Stimulated activated CD4-positive, alpha-beta T cell treated with anti-CD3 and anti-CD28 coated beads, Interleukin-12 subunit alpha, Interleukin-12 subunit beta, amount 100 ng/mL, for 24 hours (primary cell): ENCODE data around the gene DMAC2L.
"Not testable (repeated sequence)": the region's sequence is repeated elsewhere in the genome, so short reads cannot be mapped to it uniquely, and the experiment has no call there.

ENCODE experiments used
- DNase-seq, 2 experiments: peaks; one replicate each; pipeline ENCODE4 v3.0.0-alpha.2; 2020; ENCODE audit warnings: low read depth in 2 of 2

Gene DMAC2L

DNA sequence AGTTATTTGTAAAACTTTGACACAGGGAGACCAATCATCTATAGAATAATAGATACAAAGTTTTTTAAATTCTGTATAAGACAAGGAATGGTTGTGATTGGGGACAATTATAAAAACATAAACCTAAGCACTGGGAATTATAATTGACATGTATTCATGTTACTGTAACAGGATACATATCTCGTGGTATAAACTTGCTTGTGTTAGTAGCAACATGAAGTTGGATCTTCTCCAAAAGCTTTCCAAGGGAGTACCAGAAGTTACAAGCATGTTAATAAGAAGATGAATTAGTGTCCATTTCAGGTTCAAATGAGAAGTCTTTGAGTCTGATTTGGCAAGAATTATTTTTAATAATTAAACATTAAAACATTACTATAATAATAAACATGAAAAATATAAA, 42.4 kb downstream of the DMAC2L start:
- no peak for DNase-seq

DNA sequence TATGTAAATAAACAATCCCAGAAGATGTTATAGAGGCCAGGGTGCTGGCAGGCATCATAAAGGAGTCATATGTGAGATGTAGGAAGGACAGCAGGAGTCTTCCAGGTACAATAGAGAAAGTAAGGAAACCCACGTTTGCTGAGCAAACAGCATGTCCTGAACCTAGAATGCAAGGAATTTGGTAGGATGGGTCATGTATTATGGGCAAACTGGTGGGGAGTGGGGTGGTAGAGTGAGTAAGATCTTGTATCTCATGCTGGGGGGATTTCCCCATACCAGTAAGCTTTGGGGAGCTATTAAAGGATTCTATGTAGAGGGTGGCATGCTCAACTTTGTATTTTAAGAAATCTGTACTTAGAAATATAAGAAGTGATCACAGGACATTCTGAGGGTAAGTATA, 43.6 kb downstream of the DMAC2L start:
- no peak for DNase-seq

DNA sequence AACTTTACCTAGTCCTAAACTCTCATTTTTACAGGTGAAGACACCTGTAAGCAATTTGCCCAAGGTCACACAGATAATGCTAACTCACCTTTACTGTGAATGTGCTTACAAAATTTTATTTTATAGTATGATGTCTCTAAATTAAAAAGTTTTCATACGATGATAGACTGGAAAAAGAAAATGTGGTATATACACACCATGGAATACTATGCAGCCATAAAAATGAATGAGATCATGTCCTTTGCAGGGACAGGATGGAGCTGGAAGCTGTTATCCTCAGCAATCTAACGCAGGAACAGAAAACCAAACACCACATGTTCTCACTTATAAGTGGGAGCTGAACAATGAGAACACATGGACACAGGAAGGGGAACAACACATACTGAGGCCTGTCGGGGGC, 44.2 kb downstream of the DMAC2L start:
- DNase-seq: not testable (repeated sequence)

DNA sequence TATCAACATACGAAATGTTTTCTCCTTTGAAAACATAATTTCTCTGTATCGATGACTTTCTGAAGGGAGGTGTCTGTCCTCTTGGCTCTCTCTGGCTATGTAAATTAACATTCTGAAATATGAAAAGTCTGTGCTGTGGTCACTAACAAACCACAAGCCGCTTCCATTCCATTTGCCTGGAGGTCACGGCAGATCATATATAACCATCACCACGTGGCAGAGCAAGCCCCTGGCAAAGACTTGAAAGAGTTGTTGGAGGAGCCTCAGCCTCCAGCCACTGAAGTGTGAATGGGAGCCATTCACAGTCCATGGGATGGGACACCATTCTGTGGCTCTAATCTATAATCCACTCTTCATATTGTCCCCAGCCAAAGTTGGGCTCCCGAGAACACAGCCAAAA, 45.0 kb downstream of the DMAC2L start:
- DNase-seq: no peak

DNA sequence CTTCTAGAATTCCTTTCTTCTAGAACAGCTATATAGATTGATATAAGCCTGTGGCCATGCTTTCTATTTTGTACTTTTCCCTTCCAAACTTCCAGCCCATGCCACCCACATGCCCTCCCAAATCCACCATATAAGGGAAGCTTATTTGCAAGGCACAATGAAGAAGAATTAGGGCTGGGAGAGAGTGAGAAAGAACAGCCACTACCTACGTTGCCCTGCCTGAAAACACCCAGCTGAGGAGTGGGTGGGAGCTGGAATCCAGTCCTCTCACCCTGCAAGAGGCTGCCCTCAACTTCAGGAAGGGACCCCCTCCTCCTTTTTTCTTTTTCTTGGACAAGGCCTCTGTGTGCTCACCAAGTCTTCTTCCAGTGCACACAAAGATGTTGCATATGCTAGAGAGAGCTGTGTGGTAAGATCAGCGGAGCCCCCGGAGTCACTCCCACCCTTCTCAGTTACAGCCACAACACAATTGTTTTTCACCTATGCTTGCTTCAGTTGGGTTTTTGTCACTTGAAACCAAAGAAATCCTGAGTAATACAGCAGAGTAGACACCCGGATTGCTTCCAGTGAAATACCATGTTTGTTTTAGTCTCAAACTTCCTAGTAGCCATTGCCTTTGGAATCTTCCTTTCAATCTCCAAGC, 45.8 kb downstream of the DMAC2L start:
- no peak for DNase-seq

DNA sequence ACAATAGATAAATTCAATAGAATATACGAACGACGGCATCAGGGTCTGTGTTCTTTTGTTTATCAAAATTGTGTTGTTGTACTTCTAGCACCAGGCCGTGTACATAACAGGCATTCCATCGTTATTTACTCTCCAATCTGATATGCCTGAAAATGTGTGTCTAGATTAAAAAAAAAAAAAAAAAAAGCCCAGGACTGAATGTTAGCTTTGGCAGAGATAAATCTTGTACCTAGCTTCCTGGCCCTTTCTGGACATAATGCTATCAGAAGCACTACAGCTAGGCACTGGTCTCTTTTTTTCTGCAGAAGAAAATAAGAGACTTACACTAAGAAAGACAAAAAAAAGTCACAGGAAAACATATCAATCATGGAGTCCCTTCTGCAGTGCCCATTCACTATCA, 47.5 kb downstream of the DMAC2L start:
- DNase-seq: no peak

DNA sequence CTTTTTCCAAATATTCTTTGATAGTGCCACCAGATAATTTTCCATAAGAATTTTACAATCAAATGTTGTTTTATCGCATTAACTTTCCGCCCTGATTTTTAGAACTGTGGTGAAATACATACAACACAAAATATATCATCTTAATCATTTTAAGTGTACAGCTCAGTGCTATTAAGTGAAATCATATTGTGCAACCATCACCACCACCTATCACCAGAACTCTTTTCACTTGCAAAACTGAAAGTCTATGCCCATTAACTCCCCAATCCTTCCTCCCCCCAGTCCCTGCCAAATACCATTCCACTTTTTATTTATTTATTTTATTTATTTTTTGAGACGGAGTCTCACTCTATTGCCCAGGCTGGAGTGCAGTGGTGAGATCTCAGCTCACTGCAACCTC, 48.0 kb downstream of the DMAC2L start:
- DNase-seq: no peak

DNA sequence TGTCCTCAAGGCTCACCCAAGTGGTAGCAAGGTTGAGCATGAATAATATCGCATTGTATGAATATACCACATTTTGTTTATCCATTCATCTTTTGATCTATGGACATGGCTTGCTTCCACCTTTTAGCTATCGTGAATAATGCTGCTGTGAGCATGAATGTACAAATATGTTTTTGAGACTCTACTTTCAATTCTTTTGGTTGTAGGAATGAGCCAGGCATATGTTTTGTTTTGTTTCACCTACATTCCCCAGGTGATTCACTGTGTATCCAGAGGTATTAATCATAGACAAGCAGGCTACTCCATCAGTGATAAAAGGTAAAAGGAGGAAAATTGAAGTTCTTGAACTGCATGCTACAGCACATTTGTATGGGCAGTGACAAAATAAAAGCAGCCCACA, 48.7 kb downstream of the DMAC2L start:
- DNase-seq: no peak

DNA sequence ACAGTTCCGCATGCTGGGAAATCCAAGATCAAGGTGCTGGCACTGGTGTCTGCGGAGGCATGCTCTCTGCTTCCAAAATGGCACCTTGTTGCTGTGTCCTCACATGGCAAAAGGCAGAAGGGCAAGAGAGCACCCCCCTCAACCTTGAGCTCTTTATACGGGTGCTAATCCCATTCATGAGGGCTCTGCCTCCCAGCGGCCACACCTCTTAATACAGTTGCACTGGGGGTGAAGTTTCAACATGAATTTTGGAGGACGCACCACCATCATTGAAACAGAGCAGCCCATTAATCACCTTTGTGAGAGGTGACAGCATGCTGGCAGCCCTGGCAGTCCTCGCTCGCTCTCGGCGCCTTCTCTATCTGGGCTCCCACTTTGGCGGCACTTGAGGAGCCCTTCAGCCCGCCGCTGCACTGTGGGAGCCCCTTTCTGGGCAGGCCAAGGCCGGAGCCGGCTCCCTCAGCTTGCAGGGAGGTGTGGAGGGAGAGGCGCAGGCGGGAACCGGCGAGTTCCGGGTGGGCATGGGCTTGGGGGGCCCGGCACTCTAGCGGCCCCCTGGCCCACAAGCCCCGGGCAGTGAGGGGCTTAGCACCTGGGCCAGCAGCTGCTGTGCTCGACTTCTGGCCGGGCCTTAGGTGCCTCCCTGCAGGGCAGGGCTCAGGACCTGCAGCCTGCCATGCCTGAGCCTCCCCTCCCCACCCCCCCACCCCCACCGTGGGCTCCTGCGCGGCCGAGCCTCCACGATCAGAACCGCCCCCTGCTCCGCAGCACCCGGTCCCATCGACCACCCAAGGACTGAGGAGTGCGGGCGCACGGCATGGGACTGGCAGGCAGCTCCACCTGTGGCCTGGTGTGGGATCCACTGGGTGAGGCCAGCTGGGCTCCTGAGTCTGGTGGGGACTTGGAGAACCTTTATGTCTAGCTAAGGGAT, 49.6 kb downstream of the DMAC2L start:
- not testable (repeated sequence) for DNase-seq

DNA sequence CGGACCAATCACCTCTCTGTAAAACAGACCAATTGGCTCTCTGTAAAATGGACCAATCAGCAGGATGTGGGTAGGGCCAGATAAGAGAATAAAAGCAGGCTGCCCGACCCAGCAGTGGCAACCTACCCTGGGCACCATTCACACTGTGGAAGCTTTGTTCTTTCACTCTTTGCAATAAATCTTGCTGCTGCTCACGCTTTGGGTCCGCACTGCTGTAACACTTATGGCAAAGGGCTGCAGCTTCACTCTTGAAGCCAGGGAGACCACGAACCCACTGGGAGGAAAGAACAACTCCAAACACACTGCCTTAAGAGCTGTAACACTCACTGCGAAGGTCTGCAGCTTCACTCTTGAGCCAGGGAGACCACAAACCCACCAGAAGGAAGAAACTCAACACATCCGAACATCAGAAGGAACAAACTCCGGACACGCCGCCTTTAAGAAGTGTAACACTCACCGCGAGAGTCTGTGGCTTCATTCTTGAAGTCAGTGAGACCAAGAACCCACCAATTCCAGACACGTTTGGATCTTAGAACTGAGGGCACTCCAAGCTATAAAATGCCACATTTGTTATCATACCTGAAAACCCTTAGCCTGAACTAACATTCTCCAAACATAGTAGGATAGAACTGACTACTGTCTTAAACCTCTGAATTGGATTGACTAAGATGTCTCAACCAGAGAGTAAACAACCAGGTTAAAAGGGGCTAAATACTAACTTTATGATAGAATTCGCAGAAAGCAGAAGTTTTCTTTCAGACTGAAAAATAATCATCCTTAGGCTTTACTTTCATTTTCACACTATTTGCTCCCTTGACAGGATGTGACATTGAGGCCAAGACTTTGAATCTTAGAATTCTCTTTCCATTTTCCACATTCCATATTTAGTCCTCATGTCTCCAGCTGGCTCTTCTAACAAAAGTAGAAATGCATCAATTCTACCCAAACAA, 50.9 kb downstream of the DMAC2L start:
- no peak for DNase-seq

DNA sequence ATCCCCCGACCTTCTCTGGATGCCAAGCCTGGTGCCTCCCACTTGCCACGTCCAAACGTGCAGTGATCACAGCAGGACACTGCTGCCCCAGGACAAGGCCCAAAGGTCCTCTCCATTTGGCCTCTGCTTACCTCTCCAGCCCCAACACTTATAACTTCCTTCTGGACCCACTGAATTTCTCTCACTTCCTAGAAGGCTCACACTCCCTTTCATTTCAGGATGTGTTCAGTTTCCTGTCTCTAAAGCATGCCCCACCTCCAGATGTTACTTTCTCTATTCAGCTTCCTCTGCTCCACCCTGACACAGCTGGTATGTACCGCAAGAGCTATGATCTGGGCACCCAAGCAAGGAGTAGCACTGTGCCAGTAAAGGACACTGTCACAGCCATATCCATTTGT, 51.6 kb downstream of the DMAC2L start:
- DNase-seq: peak in 1 of 2 experiments; percentile 25

DNA sequence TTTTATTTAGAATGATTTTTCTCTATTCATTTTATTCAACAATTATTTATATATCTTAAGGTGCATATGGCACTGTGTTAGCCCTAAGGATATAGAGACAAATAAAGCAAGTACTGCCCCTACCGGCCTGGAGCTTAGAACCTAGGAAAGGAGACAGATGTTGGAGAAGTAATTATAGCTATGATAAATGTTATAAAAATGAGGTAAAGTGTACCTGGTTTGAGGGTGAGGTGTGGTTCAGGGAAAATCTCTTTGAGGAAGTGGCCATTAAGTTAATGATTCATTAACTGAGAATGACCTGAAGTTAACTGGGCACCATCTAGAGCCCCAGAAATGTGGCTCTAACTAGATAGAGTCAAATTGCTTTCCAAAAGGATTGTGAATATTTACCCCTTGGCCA, 52.7 kb downstream of the DMAC2L start:
- no peak for DNase-seq

DNA sequence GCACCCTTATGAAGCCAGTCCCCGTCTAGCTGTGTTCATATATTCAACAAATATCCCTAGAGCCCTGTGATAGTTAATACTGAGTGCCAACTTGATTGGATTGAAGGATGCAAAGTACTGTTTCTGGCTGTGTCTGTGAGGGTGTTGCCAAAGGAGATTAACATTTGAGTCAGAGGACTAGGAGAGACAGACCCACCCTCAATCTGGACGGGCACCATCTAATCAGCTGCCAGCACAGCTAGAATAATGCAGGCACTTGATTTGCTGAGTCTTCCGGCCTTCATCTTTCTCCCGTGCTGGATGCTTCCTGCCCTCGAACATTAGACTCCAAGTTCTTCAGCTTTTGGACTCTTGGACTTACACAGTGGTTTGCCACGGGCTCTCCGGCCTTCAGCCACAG, 53.4 kb downstream of the DMAC2L start:
- DNase-seq: not testable (repeated sequence)

DNA sequence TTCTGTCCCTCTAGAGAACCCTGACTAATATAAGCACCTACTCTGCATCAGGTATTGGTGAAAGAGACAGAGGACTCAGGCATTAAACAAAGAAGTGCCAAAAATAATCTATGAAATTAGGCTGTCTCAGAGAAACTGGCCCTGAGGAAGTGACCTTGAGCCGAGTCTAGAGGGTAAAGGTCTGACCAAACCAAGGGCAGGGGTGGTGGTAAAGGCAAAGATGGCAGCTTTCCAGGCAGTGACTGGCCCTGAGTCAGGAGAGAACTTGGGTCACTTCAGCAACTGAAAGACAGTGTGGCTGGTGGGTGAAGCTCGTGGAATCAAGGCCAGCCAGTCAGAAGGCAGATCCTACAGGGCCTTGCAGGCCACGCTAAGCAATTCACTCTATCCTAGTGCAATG, 54.0 kb downstream of the DMAC2L start:
- no peak for DNase-seq

DNA sequence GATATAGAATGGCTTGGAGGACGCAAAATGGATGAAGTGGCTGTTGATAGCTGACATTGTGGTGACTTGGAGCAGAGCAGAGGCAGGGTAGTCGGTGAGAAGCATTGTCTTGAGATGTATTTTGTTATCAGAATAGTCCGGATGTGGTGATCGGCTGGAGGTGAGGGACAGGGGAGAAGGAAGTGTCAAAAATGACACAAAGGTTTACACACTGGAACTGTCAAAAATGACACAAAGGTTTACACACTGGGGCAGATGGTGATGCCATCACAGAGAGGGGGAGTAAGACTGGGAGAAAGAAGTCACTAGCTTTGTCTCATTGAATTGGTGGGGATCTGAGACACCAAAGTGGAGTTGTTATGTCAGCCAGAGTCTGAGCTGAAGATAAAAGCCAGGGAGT, 54.5 kb downstream of the DMAC2L start:
- no peak for DNase-seq

DNA sequence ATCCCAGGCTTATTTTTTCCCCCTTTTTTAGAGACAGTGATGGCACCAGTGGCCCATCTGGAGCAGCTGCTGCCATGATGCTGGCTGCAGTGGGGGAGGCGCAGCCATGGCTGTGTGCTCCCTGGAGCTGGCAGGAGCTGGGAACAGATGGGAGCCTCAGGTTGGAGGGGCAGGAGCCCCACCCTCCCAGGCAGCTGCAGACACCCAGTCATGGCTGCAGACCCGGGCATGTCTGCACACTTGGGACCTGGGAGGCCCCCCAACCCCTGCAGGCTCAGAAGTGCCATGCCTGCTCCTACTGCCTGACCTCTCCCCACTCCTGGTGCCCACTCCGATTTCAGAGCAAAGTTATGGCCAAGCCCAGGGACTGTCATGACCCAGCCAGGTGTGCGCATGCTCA, 59.4 kb downstream of the DMAC2L start:
- no peak for DNase-seq

DNA sequence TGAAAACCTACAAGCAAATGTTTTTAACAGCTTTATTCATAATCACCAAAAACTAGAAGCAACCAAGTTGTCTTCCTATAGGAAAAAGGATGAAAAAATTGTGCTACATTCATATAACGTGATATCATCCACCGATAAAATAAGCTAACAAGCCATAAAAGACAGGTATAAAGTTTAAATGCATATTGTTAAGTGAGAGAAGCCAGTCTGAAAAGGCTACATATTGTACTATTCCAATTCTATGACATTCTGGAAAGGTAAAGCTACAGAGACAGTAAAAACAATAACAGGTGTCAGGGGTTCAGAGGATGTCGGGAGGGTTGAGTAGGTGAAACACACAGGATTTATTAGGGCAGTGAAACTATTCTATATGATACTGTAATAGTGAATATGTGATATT, 61.8 kb downstream of the DMAC2L start:
- no peak for DNase-seq

DNA sequence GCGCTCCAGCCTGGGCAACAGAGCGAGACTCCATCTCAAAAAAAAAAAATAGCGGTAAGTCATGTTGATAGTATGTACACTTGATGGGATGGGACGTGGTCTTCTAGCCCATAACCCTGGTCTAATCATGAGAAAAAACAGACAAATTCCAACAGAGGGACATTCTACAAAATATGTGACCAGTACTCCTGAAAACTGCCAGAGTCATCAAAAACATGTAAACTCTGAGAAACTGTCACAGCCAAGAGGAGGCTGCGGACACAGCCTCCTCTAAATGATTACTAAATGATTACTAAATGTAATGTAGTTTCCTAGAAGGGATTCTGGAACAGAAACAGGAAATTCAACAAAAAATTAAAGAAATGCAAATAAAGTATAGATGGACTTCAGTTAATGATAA, 63.6 kb downstream of the DMAC2L start:
- DNase-seq: no peak
